Amniotic stem cell (primary cell): ENCODE data around the gene MAPK8.
"Not testable (repeated sequence)": the region's sequence is repeated elsewhere in the genome, so short reads cannot be mapped to it uniquely, and the experiment has no call there.

Experiments used
- DNase-seq: peaks from one replicate; lab custom pipeline; 2025; lab: John Stamatoyannopoulos, UW

The MAPK8 gene

DNA sequence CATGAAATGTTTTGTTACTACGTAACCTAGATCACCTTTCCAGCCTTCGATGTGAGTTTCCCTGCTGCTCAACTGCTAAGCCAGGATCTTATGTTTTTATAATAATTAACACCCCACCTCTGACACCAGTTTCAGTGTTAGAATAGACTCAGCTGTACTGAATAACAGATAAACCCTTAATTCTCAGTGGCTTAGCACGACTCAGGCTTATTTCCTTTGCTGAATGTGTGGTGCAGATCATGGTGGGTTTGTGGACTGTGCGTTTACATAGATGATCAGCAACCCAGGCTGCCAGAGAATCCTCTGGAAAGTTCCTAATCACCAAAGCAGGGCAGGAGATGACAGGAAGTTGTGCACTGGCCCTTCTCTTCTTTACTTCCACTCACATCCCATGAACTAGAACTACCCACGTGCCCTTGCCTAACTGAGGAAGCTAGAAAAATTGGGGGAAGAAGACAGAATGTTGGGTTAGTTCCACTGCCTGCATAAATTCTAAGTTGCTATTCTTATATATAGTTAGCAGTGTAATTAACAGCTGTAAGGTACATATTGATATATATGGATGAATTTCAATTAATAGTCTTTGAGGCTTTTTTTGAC, 111.8 kb downstream of the MAPK8 start:
- DNase-seq: no peak

- DNase-seq: no peak
Observed at GRCh38 chr10:48419714-48420113, 113.2 kb downstream of the MAPK8 start.

DNA sequence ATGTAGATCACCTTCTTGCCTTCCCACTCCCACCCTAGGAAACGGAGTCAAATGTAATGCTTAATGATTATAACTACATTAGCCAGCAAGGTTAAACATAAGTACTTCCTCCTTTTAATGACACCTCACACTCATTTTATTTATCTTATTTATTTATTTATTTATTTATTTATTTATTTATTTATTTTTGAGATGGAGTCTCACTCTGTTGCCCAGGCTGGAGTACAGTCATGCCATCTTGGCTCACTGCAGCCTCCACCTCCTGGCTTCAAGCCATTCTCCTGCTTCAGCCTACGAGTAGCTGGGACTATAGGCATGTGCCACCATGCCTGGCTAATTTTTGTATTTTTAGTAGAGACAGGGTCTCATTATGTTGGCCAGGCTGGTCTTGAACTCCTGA, 115.4 kb downstream of the MAPK8 start:
- not testable (repeated sequence) for DNase-seq

- no peak for DNase-seq
Observed at GRCh38 chr10:48423884-48424283, 117.4 kb downstream of the MAPK8 start.

DNA sequence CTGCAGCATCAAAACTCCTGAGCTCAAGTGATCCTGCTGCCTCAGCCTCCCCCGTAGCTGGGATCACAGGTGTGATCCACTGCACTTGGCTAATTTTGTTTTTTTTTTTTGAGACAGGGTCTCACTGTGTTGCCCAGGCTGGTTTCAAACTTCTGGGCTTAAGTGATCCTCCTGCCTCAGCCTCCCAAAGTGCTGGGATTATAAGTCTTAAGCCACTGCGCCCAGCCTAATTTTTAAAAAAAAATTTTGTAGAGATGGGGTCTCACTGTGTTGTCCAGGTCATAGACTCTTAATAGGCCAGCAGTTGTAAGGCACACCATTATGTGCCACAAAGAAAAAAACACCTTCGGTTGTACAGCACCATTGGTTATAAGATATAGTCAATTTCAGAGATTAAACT, 122.4 kb downstream of the MAPK8 start:
- DNase-seq: no peak

GRCh38 chr10:48429309-48429708, 122.8 kb downstream of the MAPK8 start:
- DNase-seq: no peak

DNA sequence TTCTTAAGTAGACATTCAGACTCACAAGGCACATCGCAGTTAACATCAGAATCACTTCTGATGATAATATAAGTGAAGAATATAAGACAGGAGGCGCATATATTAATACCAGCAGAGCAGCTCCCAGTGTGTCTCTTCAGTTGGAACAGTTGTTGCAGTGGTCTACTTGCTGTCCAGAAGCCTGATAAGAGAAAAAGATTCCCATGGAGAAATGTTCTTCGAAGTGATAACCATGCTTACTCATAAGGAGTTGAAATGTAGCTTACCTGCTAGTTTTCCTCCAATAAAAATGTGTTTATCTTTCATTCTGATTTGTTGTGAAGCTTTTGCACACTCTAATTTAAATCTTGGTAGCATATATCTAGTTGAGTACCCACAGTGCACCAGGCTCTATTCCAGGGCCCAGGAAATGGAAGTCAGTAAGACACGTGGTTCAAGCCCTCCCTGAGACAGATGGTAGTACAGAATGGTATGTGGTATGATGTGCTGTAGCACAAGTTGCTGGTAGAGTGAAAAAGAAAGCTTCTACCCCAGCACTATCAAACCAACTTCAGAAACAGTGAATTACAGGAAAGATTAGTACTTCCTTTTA, 124.0 kb downstream of the MAPK8 start:
- no peak for DNase-seq

DNA sequence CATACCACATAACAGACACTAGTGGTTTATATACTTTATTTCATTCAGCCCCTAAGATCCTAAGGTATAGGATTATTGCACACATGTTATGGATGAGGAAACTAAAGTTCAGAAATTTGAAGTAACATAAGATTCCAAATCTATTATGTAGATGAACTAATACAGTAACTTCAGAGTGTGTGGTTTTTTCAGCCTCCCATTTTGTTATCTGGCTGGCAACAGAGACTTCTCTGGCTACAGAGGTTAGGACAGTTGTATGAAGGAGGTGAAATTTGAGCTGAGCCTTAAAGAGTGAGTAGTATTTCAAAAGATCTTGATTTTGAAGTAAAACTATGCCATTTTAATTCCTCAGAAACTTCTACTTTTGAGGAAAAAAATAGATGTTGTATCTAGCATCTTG, 125.4 kb downstream of the MAPK8 start:
- no peak for DNase-seq

- no peak for DNase-seq
Observed at GRCh38 chr10:48437546-48437945, 131.1 kb downstream of the MAPK8 start.

DNA sequence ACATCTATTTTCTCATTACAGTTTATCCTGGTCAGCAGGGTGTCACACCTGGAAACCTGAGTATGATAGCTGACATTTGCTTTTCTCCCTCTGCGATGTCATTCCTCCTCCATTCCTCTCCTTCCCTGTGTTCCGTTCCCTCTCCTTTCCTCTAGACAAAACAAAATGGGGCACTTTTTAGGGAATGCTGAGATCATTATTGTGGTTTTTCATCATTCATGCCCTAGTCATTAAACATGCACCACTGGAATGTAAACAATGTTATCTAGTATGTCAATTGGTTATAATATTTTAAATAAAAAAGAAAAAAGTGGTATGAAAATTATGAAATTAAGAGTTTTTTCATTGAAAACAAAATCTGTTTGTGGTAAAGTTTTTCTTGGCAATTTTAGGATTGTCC, 132.6 kb downstream of the MAPK8 start:
- DNase-seq: peak; percentile 24

DNA sequence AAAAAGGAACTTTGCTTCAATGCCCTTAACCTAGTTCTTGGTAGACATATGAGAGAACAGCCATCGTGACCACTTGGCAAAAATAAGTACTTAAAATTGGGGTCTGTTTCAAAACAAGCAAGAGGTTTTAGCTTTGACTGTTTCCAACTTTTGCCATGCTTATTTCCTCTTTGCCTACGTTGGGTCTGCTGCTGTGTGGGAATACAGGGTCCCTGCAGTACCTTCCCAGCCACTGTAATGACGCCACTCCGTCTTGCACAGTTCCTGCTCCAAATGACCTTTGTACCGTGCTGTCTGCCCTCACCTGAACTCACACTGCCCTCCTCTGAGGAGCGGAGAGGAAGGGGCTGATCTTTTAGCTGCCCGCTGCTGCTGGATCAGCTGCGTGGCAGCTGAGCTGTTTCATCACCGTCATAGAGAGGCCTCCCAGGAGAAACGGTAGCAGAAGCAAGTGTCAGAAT, 133.1 kb downstream of the MAPK8 start:
- no peak for DNase-seq

DNA sequence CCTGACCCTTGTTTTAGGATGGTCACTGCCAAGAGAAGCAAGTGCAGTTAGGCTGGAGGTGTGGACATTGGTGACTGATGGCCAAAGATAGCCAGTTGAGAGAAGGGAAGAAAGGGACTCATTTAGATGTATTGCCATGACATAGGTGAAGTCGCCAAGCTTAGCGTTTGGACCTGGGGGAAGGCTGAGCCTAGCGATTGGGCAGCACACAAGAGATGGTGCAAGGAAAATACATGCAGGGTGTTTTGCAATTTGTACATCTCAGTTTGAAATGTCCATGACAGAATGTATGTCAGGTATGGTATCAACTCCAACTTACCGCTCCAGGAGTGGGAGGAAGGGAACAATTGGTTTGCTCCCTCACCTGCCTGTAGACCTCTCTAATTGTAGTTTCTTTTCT, 134.3 kb downstream of the MAPK8 start:
- no peak for DNase-seq

GRCh38 chr10:48442090-48442808, 135.8 kb downstream of the MAPK8 start:
- no peak for DNase-seq

- DNase-seq: no peak
Observed at GRCh38 chr10:48442809-48443177, 136.3 kb downstream of the MAPK8 start.

GRCh38 chr10:48444266-48444665, 137.8 kb downstream of the MAPK8 start:
- DNase-seq: no peak

DNA sequence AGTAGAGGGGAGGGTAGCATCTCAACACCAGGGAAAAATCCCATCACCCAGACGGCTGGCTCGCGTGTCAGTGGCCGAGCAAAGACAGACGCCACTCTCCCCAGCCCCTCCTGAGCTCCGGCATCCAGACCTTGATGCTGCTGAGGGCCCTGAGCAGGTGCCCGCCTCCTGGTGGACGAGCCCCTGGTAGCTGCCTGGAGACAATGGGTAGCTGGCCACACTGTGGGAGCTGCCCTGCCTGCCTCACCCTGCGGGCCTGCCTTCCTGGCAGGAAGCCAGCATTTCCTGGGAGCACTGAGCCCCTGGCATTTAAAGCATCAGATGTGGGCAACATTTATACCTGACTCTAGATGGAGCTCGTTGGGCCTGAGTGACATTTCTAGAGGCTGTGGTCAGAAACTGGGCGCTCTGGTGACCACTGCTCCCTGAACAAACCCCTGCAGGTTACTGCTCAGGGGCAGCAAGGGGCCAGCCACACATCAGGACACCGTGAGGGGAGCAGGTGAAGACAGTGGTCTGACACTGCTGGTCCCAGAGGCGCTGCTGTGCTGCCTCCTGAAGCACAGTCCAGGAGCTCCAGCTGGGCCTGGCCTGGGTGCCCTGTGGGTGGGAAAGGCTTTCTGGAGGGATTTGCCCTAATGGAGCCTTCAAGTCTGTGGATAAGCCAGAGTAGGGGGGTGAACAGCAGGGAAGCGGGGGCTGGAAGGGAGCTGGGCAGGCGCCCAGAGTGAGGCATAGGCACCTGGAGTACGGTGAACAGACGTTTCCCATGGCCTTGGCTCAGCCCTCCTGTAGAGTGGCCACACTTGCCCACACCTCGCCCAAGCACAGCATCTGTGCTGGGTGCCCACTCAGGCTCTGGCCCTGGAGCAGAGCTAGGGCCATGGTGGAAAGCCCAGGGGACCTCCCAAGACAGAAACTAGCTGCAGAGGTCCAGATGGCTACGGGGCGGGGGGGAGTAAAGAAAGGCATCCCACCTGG, 138.7 kb downstream of the MAPK8 start:
- DNase-seq: no peak

DNA sequence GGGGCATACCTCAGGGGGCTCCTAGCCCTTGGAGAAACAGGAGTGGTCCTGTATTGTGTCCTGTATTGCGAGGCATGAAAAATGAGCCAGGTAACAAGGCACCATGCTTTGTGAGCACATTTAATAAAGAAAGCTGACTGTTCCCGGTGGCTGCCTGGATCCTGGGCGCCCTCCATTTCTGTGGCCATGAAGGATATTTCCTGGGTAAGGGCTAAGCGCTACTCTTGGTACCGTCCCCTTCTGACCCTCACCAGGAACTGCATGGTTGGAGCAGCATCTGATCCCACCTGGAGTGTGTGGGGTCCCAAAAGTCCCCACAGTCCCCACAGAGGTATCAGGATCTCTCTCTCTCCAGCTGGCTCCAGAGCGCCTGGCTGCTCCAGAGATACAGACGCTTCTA, 139.5 kb downstream of the MAPK8 start:
- no peak for DNase-seq

- no peak for DNase-seq
Observed at GRCh38 chr10:48446785-48447184, 140.3 kb downstream of the MAPK8 start.

- no peak for DNase-seq
Observed at GRCh38 chr10:48447356-48448215, 141.1 kb downstream of the MAPK8 start.

DNA sequence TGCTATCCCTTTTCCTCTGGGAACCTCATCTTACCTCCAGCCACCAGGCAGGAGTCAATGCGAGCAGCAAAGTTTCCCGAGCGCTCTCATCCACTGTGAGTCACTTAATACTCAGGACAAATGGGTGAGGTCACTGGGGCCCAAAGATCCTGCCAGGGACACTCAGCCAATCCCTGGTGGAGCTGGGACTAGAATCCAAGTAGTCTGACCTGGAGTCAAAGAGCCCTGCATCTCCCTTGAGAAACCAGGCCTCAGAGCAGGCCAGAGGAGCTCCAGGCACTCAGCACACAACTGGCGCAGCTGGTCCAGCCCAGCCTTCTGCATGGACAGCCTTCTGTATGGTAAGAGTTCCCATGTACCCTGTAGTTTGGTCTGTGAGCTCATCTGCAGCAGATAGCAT, 142.3 kb downstream of the MAPK8 start:
- DNase-seq: no peak

DNA sequence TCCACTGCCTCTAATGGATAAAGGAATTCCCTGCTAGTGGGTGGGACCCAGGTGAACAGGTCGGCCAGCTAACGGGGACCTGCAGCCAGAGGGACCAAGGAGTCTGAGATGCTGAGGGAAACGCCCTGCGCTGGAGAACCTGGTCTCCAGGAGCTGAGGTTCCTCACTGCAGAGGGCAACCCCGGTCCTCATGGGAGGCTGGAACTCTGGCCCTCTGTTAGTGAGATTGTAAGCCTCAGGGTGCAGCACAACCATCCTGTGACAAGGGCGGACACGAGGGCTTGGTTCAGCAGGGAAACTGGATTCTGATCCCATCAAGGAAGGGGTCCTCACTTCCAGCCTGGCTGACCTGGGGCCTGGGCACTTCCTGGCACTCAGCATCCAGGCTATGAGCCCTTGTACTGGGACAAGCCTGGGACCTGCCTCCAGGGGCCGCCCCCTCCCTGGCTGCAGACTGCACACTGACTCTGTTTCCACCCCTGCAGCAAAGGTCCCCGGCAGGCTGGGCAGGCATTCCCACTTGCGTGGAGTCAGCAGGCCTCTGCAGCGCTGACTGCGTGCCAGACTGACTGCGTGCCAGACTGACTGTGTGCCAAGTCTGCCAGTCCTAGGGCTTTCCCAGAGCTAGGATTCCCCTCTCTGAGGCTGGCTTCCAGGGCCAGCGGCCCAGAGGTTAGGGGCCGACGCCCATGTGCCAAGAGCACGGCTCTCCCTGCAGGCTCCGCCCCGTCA, 143.2 kb downstream of the MAPK8 start:
- no peak for DNase-seq
